GM18526 (cell line): Measurements from ENCODE around the gene HEPH.

Experiments
- POLR2A ChIP-seq: IDR thresholded peaks from 3 replicates; pipeline ENCODE4 v1.6.1; 2011; ENCODE audit not compliant: insufficient read length; ENCODE audit errors: extremely low read depth

The HEPH gene

DNA sequence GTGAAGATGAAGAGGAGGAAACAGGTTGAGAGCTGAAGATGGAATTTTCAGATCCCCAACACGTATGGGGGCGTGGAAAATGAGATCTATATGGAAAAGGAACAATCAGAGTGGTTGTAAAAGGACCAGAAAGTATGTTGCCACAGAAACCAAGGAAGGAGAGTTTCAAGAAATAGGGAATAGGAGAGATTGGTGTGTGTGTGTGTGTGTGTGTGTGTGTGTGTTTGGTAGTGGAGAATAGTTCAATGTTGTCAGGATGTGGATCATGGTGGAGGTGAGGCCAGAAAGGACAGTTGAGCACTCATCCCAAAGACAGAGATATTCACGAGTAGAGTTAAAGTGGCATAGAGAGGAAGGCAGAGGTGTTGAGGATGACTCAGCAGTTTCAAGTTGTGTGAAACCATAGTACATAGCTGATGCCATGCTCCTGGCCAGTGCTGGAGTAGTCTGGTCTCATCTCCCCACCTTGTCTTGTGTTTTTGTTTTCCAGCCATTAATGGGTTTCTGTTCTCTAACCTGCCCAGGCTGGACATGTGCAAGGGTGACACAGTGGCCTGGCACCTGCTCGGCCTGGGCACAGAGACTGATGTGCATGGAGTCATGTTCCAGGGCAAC lies 36.1 kb downstream of the HEPH start:
- TF ChIP-seq POLR2A: no peak

DNA sequence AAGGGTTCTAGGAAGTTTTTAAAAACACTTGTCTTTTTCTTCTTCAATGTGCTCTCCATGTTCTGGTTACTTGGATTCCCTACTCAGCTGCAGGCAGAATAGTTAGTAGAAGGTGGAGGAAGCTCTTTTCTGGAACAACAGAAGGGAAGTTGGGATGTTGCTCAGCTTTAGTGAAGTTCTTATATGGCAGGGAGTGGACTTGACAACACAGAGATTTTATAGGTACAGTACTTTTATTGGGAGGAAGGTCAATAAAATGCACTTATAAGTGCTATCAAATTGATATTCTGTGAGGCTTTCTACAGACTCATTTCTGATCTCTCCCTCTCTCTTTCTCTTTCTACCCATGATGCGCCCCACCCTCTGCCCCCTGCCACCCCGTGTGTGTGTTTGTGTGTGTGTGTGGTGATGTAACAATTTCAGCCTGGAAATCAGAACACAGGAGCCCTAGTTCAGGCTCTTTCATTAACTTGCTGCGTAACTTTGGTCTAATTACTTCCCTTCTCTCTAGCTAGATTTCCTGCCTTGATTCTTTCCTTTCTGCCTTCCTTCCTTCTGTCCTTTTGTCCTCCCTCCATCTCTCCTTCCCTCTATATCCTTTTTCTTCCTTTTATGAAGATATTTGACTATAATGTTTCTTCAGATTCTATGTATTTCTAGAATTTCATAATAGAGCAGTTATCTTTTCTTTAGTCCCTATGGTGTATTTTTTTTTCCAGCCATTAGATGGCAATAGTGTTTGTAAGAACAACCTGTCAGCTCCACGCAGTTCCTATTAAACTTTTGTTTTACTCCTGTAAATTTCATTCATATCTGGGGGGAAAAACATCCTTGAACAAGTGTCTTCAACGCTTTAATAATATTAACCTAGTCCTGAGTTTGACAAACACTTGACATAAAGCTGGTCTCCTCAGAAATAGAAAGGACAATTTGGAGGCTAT lies 37.1 kb downstream of the HEPH start:
- TF ChIP-seq POLR2A: no peak

DNA sequence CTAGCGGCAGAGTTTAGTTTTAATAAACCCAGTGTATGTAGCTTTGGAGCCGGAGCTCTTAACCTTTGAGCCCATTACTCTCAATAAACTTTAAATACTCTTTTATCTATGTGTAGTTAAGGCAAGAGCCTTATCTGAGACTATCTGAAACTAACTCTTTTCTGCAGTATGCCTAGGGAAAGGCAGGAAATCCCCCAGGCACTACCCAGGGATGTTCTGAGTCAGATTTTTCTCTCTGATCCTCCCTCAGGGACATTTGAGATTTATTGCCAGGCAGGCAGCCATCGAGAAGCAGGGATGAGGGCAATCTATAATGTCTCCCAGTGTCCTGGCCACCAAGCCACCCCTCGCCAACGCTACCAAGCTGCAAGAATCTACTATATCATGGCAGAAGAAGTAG lies 39.1 kb downstream of the HEPH start:
- no peak for TF ChIP-seq POLR2A

DNA sequence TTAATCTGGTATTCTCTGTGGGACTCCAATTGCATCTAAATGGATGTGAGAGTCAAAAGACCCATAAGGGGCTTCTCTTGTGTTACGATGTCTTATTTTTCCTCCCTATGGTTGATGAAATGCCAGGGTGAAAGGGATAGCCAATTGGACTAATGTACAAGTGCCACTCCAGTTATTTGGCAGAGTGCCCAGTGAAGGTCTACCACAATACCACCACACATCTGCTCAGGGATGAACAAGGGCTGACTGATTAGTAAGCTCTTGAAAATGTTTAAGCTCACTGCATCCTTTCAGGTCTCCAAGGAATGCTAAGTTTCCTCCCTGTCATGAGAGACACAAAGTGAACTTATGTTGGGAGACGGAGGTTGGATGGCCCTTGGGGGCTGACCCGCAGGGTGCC lies 57.8 kb downstream of the HEPH start:
- TF ChIP-seq POLR2A: no peak

DNA sequence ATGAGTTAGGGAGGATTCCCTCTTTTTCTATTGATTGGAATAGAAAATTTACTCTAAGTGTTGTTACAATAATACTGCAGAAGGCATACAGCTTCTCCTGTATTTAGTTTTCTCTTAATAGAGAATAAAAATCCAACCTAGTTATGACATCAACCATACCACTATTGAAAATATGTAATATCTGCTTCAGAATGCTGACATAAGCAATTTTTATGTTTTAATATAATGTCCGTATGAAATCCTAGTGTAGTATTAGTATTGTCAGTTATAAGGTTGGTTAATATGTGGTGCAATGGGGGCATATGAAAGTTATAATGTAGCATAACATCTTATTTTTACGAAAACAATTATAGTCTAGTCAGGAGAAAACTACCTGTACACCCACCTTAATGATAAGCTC lies 68.2 kb downstream of the HEPH start:
- TF ChIP-seq POLR2A: no peak

DNA sequence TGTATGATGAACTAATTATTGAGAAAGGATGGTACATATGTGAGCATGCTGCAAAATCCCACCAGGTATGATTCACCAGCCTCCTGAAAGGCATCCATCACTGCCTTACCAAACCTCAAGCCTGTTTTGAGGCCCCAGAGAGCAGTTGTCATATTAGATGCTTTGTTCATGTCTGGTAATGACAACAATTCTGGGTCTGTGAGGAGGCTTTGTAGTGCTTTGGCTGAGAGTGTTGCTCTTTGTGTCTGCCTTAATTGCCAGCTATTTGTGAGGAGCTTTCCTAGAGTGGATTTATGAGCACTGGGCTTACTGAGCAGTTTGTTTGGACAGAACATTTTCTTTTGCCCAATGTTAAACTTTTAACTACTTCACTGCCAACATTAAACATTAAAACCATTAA lies 69.2 kb downstream of the HEPH start:
- no peak for TF ChIP-seq POLR2A

DNA sequence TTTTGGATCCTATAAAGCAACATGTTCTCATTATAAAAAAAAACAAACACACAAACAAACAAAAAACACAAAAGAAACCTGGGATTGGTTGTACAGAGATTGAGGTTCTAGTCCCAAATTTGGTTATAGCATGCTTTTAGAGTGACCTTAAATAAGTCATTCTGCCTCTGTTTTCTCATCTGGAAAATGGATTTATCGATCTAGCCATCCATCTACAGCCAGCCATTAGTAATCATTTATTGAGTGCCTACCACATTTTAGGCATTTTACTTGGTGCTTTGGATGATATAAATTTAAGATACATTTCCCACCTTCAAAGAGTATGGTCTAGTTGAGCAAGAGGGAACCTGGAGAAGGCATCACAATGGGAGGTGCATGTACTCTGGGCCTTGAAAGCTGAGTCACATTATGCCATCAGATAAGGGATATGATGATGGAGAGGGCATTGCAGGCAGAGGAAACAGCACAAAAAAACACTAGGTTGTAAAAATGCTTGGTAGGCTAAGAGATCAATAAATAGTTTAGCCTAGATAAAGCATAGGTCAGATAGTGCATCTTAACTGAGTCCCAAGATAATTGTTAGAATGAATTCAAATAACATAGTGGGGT lies 91.4 kb downstream of the HEPH start:
- TF ChIP-seq POLR2A: no peak

DNA sequence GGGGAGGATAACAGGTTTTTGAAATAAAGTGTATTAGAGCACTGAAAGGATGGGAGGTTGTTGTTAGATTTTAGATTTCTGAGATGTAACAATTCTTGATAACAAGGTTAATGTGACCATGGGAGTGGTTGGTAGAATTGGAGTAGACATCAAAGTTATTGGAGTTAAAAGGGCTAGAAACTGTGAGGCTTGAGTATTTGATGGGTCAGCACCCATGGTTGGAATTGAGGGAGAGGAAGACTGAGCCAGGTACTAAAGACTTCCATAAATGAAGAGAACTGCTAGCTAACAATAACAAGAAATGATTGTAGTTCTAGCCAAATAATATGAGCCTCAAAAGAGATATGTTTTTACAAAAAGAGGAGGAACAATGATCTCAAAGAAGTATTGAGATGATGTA lies 98.8 kb downstream of the HEPH start:
- TF ChIP-seq POLR2A: no peak
